ENCODE results near the gene GTF2IRD1.

DNA sequence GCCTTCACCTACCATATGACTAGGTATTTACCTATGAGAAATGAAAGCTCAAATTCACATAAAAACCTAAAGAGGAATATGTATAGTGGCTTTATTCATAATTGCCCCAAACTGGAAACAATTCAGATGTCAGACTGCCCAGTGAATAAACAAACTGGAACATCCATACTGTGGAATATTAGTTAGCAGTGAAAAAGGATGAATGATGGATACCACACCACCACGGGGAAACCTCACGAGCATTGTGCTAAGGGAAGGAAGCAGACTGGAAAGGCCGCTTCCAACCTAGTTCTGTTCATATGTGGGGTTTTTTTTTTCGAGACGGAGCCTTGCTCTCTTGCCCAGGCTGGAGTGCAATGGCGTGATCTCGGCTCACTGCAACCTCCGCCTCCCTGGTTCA, 16.8 kb downstream of the GTF2IRD1 start:
- TF ChIP-seq SUZ12 (IDR thresholded peaks at IDR 0.05; ENCODE audit: extremely low read depth, insufficient read depth, insufficient read length) (no peak), YY1 (IDR thresholded peaks at IDR 0.05; ENCODE audit: insufficient read depth, insufficient read length) (no peak)
